Measurements from ENCODE around the gene GATA2. TPM values are rescaled to one million over a fixed set of nuclear protein-coding genes. Genes with fewer than 3 reads are reported as not detected.
A peak's percentile ranks its signal among the peaks of the same experiment; 100 is the strongest.

The GATA2 gene
- total RNA-seq, 1 experiment from 2014 or later, result 12.5 TPM

DNA sequence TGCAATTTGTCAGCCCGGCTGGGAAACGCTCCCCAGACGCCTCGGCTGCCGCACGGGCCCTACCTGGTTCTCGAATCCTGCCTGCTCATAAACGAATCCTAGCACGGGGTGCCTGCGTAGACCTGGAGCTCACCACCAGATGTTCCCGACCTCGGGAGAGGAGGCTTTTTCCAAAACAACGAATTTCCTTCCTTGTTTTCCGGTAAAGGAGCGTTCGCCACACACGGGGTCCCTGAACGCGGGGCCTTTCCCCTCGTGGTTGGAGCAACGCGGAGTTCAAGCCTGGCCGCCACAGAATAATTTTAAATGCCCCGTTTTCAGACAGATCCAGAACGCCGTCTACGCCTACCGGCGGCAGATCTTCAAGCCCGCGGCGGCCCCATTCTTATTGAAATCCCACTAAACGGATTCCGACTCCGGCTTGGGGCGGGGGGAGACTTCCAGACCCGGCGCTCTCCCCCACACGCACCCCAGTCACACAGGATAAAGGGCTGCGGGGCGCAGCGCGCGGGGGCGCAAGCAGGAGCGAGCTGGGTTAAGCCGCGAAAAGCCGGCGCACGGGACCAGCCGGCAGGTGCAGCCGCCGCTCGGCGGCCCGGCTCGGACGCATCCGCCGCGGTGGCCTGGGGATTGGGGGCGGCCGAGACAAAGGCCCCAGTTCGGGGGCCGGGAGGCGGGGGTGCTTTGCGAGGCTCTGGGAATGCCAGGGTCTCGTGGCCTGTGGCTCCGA lies 895 bp downstream of the GATA2 start:
- Mint-ChIP-seq H3K9me3 (ENCODE audit: unreplicated experiment) (no peaks in the 10 kb centered on the region), H3K4me1 (ENCODE audit: low read depth, unreplicated experiment) (peaks cover 13% of the 10 kb centered on the region), H3K4me3 (ENCODE audit: unreplicated experiment) (no peak overlapping the region), H3K36me3 (ENCODE audit: insufficient read depth, unreplicated experiment) (peaks cover 25% of the 10 kb centered on the region), H3K27me3 (ENCODE audit: insufficient read depth, unreplicated experiment) (no peaks in the 10 kb centered on the region), H3K27ac (ENCODE audit: unreplicated experiment) (no peak overlapping the region)
- ChIA-PET CTCF (interaction anchor here (0.6 kb wide), 1 partner anchor 85 kb away, joined by 4 read pairs; no protein-coding TSS in a partner anchor), POLR2A (no interaction called here)
- intact Hi-C loops (cut with micrococcal nuclease; ENCODE audit: unreplicated experiment), result no loop called here
- H3K4me3 ChIP-seq (ENCODE audit: low read depth, low read length), result no peak overlapping the region
- BruUV-seq (replicated peaks), result no TSS peak
- no peaks in the 10 kb centered on the region for H3K9me3 ChIP-seq
- TF ChIP-seq, protein P1, sequence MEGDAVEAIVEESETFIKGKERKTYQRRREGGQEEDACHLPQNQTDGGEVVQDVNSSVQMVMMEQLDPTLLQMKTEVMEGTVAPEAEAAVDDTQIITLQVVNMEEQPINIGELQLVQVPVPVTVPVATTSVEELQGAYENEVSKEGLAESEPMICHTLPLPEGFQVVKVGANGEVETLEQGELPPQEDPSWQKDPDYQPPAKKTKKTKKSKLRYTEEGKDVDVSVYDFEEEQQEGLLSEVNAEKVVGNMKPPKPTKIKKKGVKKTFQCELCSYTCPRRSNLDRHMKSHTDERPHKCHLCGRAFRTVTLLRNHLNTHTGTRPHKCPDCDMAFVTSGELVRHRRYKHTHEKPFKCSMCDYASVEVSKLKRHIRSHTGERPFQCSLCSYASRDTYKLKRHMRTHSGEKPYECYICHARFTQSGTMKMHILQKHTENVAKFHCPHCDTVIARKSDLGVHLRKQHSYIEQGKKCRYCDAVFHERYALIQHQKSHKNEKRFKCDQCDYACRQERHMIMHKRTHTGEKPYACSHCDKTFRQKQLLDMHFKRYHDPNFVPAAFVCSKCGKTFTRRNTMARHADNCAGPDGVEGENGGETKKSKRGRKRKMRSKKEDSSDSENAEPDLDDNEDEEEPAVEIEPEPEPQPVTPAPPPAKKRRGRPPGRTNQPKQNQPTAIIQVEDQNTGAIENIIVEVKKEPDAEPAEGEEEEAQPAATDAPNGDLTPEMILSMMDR (IDR thresholded peaks at IDR 0.05; ENCODE audit: insufficient read depth in 1 of 2, low read depth in 1 of 2, low read length in 1 of 2, severe bottlenecking in 1 of 2, unreplicated experiment in 1 of 2), result no peak
- H3K4me1 ChIP-seq, result peaks cover 12% of the 10 kb centered on the region
- DNase-seq, result no peak
- no peaks in the 10 kb centered on the region for H3K36me3 ChIP-seq (ENCODE audit: control insufficient read depth, insufficient read depth, low read length)
- no peaks in the 10 kb centered on the region for H3K27me3 ChIP-seq (replicated peaks; ENCODE audit: control insufficient read depth, insufficient read depth, low read length)

DNA sequence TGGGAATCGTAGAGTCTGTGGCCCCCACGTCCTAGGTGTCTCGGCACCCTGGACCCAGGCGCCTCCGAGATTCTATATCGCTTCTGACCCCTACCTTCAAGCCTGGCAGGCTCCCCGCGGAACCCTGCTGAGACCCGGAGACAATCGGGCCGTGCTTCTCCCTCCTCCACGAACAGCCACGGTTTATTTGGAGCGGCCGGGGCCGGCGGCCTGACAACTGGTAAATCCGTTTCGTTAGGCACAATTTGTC lies 1.4 kb downstream of the GATA2 start:
- no peaks in the 10 kb centered on the region for H3K36me3 ChIP-seq (ENCODE audit: control insufficient read depth, insufficient read depth, low read length)
- no peaks in the 10 kb centered on the region for H3K9me3 Mint-ChIP-seq (ENCODE audit: unreplicated experiment)
- TF ChIP-seq, protein P1 (IDR thresholded peaks at IDR 0.05; ENCODE audit: insufficient read depth in 1 of 2, low read depth in 1 of 2, low read length in 1 of 2, severe bottlenecking in 1 of 2, unreplicated experiment in 1 of 2), result no peak
- ChIA-PET CTCF (interaction anchor here (0.5 to 0.6 kb wide), 2 partner anchors 85 to 128 kb away, joined by 3 to 4 read pairs; no protein-coding TSS in a partner anchor), POLR2A (no interaction called here)
- BruUV-seq (replicated peaks), result no TSS peak
- H3K9me3 ChIP-seq, result no peaks in the 10 kb centered on the region
- DNase-seq, result no peak
- H3K4me3 ChIP-seq (ENCODE audit: low read depth, low read length), result no peak overlapping the region
- no peaks in the 10 kb centered on the region for H3K27me3 ChIP-seq (replicated peaks; ENCODE audit: control insufficient read depth, insufficient read depth, low read length)
- H3K36me3 Mint-ChIP-seq (ENCODE audit: insufficient read depth, unreplicated experiment), result peaks cover 25% of the 10 kb centered on the region
- H3K4me1 Mint-ChIP-seq (ENCODE audit: low read depth, unreplicated experiment), result peaks cover 13% of the 10 kb centered on the region
- intact Hi-C loops (cut with micrococcal nuclease; ENCODE audit: unreplicated experiment), result no loop called here
- H3K27ac Mint-ChIP-seq (ENCODE audit: unreplicated experiment), result no peak overlapping the region
- no peak overlapping the region for H3K4me3 Mint-ChIP-seq (ENCODE audit: unreplicated experiment)
- H3K4me1 ChIP-seq, result peaks cover 8% of the 10 kb centered on the region
- no peaks in the 10 kb centered on the region for H3K27me3 Mint-ChIP-seq (ENCODE audit: insufficient read depth, unreplicated experiment)

DNA sequence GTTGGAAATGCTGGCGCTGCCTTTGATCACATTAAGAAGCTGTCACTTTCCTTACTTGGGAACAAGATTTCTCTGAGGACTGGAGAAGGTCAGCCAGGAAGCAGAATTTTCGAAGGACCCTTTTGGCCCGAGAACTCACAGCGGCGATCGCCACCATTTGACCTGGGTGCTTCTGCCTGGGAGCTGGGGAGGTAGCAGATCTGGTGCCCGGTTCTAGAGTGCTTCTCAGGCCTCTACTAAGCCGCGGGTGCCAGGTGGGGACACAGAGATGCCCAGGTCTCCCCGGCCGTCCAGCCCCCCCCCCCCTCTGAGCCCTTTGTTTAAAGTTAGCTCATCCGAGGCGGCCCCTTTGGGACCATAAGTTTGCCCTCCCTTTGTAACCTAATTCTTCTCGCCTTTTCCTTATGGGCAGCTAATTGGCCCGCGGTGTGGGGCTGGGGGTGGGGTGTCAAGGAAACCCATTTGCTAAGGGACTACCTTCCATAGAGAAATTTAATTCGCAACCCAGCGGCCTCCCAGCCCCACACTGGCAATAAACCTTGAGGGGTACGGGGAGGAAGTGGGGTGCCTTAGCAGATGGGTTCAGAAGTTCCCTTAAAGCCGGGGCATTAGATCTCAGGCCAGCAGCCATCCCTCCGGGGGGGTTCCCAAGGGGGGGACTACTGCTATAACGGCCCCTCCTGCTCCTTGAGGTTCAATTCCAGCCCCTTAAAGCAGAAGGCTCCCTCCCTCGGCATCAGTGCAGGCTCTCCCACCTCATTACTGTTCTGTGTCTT lies 1.9 kb downstream of the GATA2 start:
- no peak overlapping the region for H3K4me3 Mint-ChIP-seq (ENCODE audit: unreplicated experiment)
- Histone ChIP-seq H3K27me3 (replicated peaks; ENCODE audit: control insufficient read depth, insufficient read depth, low read length) (no peaks in the 10 kb centered on the region), H3K4me1 (peaks cover 8% of the 10 kb centered on the region), H3K9me3 (no peaks in the 10 kb centered on the region), H3K4me3 (ENCODE audit: low read depth, low read length) (no peak overlapping the region), H3K36me3 (ENCODE audit: control insufficient read depth, insufficient read depth, low read length) (no peaks in the 10 kb centered on the region)
- peak in 1 of 2 experiments; percentile 23 for DNase-seq
- H3K9me3 Mint-ChIP-seq (ENCODE audit: unreplicated experiment), result no peaks in the 10 kb centered on the region
- no peaks in the 10 kb centered on the region for H3K27me3 Mint-ChIP-seq (ENCODE audit: insufficient read depth, unreplicated experiment)
- TF ChIP-seq, protein P1 (IDR thresholded peaks at IDR 0.05; ENCODE audit: insufficient read depth in 1 of 2, low read depth in 1 of 2, low read length in 1 of 2, severe bottlenecking in 1 of 2, unreplicated experiment in 1 of 2), result no peak
- peaks cover 22% of the 10 kb centered on the region for H3K36me3 Mint-ChIP-seq (ENCODE audit: insufficient read depth, unreplicated experiment)
- peaks cover 10% of the 10 kb centered on the region for H3K4me1 Mint-ChIP-seq (ENCODE audit: low read depth, unreplicated experiment)
- CTCF ChIA-PET, result interaction anchor here (0.5 to 0.6 kb wide), 2 partner anchors 86 to 128 kb away, joined by 3 to 4 read pairs; no protein-coding TSS in a partner anchor
- BruUV-seq (replicated peaks), result no TSS peak
- POLR2A ChIA-PET, result no interaction called here
- no peak overlapping the region for H3K27ac Mint-ChIP-seq (ENCODE audit: unreplicated experiment)
- intact Hi-C loops (cut with micrococcal nuclease; ENCODE audit: unreplicated experiment), result no loop called here

All from Caco-2 (cell line).